Type B pancreatic cell (in vitro differentiated cells): ENCODE data around the gene FXYD5. TPM values are rescaled to one million over a fixed set of nuclear protein-coding genes. Genes with fewer than 3 reads are reported as not detected.

Experiments
- DNase-seq: peaks from one replicate; pipeline ENCODE4 v3.0.0; 2021; ENCODE audit warnings: mixed read lengths; ENCODE audit not compliant: unreplicated experiment; ENCODE audit errors: extremely low spot score
- H3K27ac Mint-ChIP-seq: 2 replicates; pipeline ENCODE4 v1.8.0; 2021; ENCODE audit warnings: mild to moderate bottlenecking, mixed read lengths
- H3K27me3 Mint-ChIP-seq: 2 replicates; pipeline ENCODE4 v1.8.0; 2021; ENCODE audit warnings: mixed read lengths
- H3K36me3 Mint-ChIP-seq: 2 replicates; pipeline ENCODE4 v1.8.0; 2021; ENCODE audit warnings: mixed read lengths
- H3K4me1 Mint-ChIP-seq: one replicate; pipeline ENCODE4 v1.8.0; 2021; ENCODE audit warnings: mixed read lengths; ENCODE audit not compliant: unreplicated experiment
- H3K4me3 Mint-ChIP-seq: 2 replicates; pipeline ENCODE4 v1.8.0; 2021; ENCODE audit warnings: mild to moderate bottlenecking, mixed read lengths
- H3K9me3 Mint-ChIP-seq: 2 replicates; pipeline ENCODE4 v1.8.0; 2021; ENCODE audit warnings: mixed read lengths
- total RNA-seq: library from RNA; stranded (reverse); gene quantifications from 2 replicates; pipeline ENCODE4 v1.2.1, GENCODE V29; 2021; ENCODE audit warnings: low replicate concordance
- TF ChIP-seq, protein P1 (sequence below): fragments of 200-600 bp; sonication (generic); conservative IDR thresholded peaks from 2 replicates; pipeline ENCODE4 v1.5.0; 2021; ENCODE audit warnings: antibody characterized with exemption, mild to moderate bottlenecking

The FXYD5 gene
- total RNA-seq, 1 donor from 2014 or later, result 24.2 TPM

DNA sequence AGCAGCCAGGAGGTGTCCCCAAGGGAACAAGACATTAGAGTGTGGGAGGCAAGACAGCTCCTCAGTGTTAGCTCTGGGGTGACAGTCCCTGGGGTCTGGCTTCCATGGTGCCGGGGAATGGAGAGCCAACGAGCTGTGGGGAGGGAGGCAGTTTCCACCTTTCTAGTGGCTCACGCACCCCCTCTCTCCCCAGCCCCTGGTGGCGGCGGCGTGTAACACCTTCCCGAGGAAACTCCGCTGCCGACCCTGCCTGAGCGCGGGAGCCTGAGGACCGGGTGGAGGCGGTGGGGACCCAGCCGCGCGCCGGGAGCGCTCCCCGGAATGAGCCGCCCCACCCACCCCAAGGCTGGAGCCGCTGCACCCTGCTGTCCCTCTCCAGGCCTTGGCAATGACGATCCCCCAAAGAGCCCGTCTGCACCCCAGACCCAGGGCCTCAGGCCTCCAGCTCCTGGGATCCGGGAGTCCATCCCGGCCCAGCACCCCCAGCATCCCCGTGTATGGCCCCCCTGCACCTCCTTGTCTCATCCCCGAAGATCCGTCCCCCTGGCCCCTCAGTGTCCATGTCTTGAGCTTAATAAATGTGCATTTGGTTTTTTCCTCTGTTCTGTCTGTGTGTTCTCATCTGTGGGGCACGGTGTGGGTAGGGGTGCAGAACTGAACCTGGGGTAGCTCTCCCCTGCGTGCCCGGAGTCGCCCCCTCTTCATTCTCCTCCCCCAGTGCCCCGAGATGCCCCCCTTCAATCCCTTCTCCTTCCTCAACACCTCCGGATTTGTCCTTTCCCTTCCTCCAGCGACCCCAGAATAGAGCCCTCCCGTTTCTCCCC, 622 bp upstream of the FXYD5 start:
- no peaks in the 10 kb centered on the region for H3K36me3 Mint-ChIP-seq
- H3K9me3 Mint-ChIP-seq, result no peaks in the 10 kb centered on the region
- TF ChIP-seq, protein P1, sequence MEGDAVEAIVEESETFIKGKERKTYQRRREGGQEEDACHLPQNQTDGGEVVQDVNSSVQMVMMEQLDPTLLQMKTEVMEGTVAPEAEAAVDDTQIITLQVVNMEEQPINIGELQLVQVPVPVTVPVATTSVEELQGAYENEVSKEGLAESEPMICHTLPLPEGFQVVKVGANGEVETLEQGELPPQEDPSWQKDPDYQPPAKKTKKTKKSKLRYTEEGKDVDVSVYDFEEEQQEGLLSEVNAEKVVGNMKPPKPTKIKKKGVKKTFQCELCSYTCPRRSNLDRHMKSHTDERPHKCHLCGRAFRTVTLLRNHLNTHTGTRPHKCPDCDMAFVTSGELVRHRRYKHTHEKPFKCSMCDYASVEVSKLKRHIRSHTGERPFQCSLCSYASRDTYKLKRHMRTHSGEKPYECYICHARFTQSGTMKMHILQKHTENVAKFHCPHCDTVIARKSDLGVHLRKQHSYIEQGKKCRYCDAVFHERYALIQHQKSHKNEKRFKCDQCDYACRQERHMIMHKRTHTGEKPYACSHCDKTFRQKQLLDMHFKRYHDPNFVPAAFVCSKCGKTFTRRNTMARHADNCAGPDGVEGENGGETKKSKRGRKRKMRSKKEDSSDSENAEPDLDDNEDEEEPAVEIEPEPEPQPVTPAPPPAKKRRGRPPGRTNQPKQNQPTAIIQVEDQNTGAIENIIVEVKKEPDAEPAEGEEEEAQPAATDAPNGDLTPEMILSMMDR, result peak; percentile 79
- peaks cover 11% of the 10 kb centered on the region for H3K4me1 Mint-ChIP-seq
- H3K27ac Mint-ChIP-seq, result peak overlapping the region; percentile 88
- H3K4me3 Mint-ChIP-seq, result peak overlapping the region; percentile 92
- no peak for DNase-seq
- peaks cover 89% of the 10 kb centered on the region for H3K27me3 Mint-ChIP-seq

DNA sequence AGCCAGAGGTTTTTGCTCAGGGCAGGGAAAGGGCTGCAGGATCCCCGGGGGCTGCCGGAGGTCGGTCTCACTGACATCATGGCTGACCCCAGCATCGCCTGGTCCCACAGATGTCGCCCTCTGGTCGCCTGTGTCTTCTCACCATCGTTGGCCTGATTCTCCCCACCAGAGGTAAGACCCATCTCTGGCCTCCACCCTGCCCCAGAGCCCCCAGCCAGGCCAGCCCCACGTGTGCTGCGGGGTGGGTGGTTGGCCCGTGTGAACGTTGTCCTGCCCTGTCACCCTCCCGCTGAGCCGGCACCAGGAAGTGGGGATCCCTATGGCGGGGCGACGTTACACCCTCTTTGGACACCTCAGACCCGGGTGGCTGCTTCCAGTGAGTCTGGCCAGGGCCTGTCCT, 906 bp downstream of the FXYD5 start:
- Mint-ChIP-seq H3K27me3 (peaks cover 85% of the 10 kb centered on the region), H3K27ac (no peak overlapping the region), H3K9me3 (no peaks in the 10 kb centered on the region), H3K36me3 (no peaks in the 10 kb centered on the region), H3K4me3 (peak overlapping the region; percentile 92), H3K4me1 (peaks cover 11% of the 10 kb centered on the region)
- TF ChIP-seq, protein P1, result no peak
- no peak for DNase-seq

DNA sequence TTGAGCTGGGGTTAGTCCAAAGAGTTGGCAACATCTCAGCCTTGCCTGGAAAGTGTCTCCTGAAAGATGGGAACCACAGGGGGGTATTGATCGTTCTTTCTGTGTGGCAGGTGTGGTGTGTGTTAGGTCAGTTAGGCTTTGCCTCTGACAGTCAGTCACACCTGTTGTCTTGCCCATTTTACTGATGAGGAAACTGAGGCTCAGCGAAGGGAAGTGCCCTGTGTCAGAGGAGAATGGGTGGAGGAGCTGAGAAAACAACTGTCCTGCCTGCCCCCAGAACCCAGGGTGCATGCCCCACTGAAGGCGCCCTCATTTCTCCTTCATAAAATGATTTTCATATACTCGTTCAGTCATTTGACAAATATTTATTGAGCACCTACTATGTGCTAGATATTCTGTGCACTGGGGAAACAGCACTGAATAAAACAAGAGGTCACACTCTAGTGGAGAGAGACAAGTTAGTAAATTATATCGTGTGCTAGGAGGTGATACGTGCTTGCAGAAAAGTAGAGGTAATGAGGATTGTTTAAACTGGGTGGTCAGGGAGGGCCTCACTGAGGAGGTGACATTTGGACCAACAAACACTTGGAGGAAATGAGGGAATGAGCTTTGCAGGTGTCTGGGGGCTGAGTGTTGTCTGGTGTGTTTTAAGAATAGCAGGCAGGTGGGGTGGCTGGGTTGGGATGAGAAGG, 1.6 kb downstream of the FXYD5 start:
- Mint-ChIP-seq H3K36me3 (no peaks in the 10 kb centered on the region), H3K4me3 (no peak overlapping the region), H3K27ac (no peak overlapping the region), H3K9me3 (no peaks in the 10 kb centered on the region), H3K27me3 (peaks cover 80% of the 10 kb centered on the region), H3K4me1 (peaks cover 11% of the 10 kb centered on the region)
- TF ChIP-seq, protein P1, result no peak
- DNase-seq, result no peak

DNA sequence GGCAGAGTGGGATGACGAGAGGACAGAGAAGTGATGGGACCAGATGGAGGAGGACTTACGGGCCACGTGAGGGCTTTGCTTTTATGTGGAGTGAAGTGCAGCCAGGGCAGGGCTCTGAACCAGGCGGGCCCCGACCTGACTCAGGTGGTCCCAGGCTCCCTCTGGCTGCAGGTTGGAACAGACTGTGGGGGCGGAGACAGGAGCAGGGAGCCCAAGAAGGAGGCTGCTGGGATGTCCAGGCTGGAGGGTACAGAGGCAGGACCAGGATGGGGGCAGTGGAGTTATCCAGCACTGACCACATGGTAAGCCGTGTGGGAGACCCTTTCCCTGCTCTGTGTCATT, 2.1 kb downstream of the FXYD5 start:
- Mint-ChIP-seq H3K27me3 (peaks cover 75% of the 10 kb centered on the region), H3K36me3 (no peaks in the 10 kb centered on the region), H3K9me3 (peaks cover 3% of the 10 kb centered on the region), H3K4me3 (no peak overlapping the region), H3K27ac (no peak overlapping the region), H3K4me1 (peaks cover 11% of the 10 kb centered on the region)
- TF ChIP-seq, protein P1, result no peak
- DNase-seq, result no peak

DNA sequence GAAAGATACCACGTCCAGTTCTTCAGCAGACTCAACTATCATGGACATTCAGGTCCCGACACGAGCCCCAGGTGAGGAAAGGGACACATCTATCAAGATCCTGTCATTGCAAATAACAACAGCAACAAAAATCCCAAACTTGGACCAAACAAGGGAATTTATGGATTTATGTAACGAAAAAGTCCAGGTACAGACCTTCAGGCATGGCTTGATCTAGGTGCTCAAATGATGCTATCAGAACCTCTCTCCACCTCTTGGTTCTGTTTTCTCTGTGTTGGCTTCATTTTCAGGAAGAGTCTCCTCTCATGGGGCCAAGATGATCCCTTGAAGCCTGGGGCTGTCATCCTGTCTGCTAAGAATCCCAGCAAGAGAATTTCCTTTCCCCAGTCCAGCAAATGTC, 2.9 kb downstream of the FXYD5 start:
- Mint-ChIP-seq H3K36me3 (no peaks in the 10 kb centered on the region), H3K4me3 (no peak overlapping the region), H3K27ac (no peak overlapping the region), H3K4me1 (peaks cover 6% of the 10 kb centered on the region), H3K9me3 (peaks cover 3% of the 10 kb centered on the region), H3K27me3 (peaks cover 68% of the 10 kb centered on the region)
- TF ChIP-seq, protein P1, result no peak
- DNase-seq, result no peak
